Adipocyte (in vitro differentiated cells): Measurements from ENCODE around the gene LOXHD1.

ENCODE experiments used
- DNase-seq: peaks from one replicate; pipeline ENCODE4 v3.0.0-alpha.2; 2015; ENCODE audit warnings: low read depth
- H3K27me3 ChIP-seq: replicated peaks from 2 replicates; pipeline ENCODE4 v1.7.0; 2013; ENCODE audit warnings: mild to moderate bottlenecking, low read length, moderate library complexity; ENCODE audit not compliant: control insufficient read depth, insufficient read depth
- H3K36me3 ChIP-seq: 2 replicates; pipeline ENCODE4 v1.7.0; 2013; ENCODE audit warnings: low read length, mild to moderate bottlenecking, moderate library complexity; ENCODE audit not compliant: control insufficient read depth, insufficient read depth, severe bottlenecking
- H3K4me1 ChIP-seq: 2 replicates; pipeline ENCODE4 v1.7.0; 2013; ENCODE audit warnings: mild to moderate bottlenecking, low read length, moderate library complexity; ENCODE audit not compliant: control insufficient read depth, insufficient read depth
- H3K4me3 ChIP-seq: 2 replicates; pipeline ENCODE4 v1.7.0; 2013; ENCODE audit warnings: mild to moderate bottlenecking, low read length, moderate library complexity
- H3K9ac ChIP-seq: 2 replicates; pipeline ENCODE4 v1.7.0; 2013; ENCODE audit warnings: mild to moderate bottlenecking, low read length, moderate library complexity
- H3K9me3 ChIP-seq: 2 replicates; pipeline ENCODE4 v1.7.0; 2013; ENCODE audit warnings: mild to moderate bottlenecking, low read length, moderate library complexity; ENCODE audit not compliant: control insufficient read depth

The LOXHD1 gene

DNA sequence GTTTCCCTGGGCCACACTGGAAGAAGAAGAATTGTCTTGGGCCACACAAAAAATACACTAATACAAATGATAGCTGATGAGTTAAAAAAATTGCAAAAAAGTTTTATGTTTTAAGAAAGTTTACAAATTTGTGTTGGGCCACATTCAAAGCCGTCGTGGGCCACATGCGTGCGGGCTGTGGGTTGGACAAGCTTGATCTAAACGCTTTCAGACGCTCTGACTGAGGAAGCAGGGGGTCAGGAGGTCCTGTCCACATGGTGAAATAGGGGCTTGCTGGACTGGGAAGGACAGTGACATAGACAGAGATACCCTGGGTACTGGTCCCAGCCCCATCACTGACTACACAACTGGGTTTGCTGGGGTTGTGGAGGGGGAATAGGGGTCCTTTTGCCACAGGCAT lies 86.4 kb downstream of the LOXHD1 start:
- Histone ChIP-seq H3K9me3 (no peaks in the 10 kb centered on the region), H3K4me1 (no peaks in the 10 kb centered on the region), H3K4me3 (no peak overlapping the region), H3K27me3 (peaks cover 8% of the 10 kb centered on the region), H3K9ac (no peak overlapping the region), H3K36me3 (no peaks in the 10 kb centered on the region)
- no peak for DNase-seq

DNA sequence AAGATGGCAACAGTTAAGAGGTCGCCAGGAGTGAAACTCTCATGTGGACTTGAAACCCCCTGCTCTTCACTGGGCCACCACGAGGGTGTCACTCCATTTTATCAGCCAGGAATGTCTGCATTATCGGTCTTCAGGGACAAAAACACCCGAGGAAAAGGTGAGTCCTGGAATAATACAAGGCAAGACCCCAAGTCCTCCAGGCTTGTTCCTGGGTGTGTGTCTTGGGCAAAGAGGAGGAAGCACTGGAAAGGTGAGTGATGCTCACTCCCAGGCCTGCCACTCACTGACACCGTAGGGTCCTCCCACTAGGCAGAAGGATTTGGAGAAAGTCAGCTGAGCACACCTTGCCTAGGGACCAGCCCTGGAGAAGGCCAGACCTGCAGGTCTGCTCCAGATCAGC lies 86.9 kb downstream of the LOXHD1 start:
- no peak overlapping the region for H3K4me3 ChIP-seq
- peaks cover 8% of the 10 kb centered on the region for H3K27me3 ChIP-seq
- H3K9ac ChIP-seq = no peak overlapping the region
- H3K9me3 ChIP-seq = no peaks in the 10 kb centered on the region
- DNase-seq = no peak
- no peaks in the 10 kb centered on the region for H3K36me3 ChIP-seq
- H3K4me1 ChIP-seq = no peaks in the 10 kb centered on the region

GRCh38 chr18:46569211-46569610 lies 87.8 kb downstream of the LOXHD1 start:
- Histone ChIP-seq H3K36me3 (no peaks in the 10 kb centered on the region), H3K4me3 (no peak overlapping the region), H3K27me3 (peaks cover 8% of the 10 kb centered on the region), H3K4me1 (no peaks in the 10 kb centered on the region), H3K9me3 (no peaks in the 10 kb centered on the region), H3K9ac (no peak overlapping the region)
- no peak for DNase-seq

DNA sequence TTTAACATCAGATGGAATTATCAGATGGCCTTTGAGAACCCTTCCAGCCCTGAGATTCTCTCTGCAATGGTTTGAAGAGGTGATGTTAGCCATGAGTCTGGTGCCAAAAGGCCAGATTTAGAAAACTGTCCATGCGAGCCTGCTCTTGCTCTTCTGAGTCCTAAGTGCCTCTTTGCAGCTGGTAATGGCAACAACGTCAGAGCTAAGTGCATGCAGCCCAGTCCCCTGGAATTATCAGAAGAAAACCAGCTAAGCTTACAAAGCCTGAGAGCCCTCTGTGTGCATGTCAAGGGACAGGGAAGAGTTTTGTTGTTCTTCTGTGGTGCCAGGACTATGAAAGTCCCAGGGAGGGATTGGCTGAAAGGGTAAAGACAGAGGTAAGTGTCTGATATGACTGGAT lies 89.8 kb downstream of the LOXHD1 start:
- DNase-seq = no peak
- Histone ChIP-seq H3K36me3 (no peaks in the 10 kb centered on the region), H3K9ac (no peak overlapping the region), H3K4me1 (no peaks in the 10 kb centered on the region), H3K9me3 (no peaks in the 10 kb centered on the region), H3K27me3 (peaks cover 15% of the 10 kb centered on the region), H3K4me3 (no peak overlapping the region)

DNA sequence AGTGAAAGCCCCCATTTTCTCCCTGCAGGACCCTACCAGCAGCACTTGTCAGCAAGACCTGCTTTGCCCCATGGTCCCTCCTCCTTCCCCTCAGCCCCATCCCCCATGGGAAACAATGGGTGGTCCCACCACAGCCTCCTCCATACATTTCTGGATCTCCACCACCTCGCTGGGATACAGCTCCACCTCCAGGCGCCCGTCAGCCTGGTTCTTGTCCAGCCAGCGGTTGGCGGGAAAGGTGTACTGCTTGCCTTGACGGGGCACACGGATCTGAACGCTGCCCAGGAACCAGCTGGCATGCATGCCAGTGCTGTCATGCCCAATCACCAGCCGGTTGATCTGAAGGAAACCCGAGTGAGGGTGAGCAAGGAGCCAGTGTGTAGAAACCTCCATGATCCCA lies 90.9 kb downstream of the LOXHD1 start:
- H3K36me3 ChIP-seq = no peaks in the 10 kb centered on the region
- H3K27me3 ChIP-seq = peaks cover 18% of the 10 kb centered on the region
- no peak overlapping the region for H3K9ac ChIP-seq
- DNase-seq = no peak
- H3K9me3 ChIP-seq = no peaks in the 10 kb centered on the region
- no peak overlapping the region for H3K4me3 ChIP-seq
- H3K4me1 ChIP-seq = no peaks in the 10 kb centered on the region

DNA sequence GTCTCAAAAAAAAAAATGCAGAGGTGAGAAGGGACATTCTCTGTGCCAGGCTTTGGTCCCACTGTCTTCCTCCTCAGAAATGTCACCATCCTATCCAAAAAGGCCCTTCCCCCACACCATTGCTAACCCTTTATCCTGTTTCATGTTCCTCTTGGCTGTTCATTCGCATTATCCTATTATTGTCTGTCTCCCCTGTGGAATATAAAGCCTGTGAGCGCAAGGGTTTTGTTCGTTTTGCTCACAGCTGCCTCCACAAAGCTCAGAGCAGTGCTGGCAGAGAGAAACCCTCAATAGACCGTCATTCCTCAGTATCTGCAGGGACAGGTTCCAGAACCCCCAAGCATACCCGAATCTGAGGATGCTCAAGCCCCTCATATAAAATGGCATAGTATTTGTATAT lies 91.8 kb downstream of the LOXHD1 start:
- no peaks in the 10 kb centered on the region for H3K36me3 ChIP-seq
- no peak for DNase-seq
- H3K9ac ChIP-seq = no peak overlapping the region
- peaks cover 18% of the 10 kb centered on the region for H3K27me3 ChIP-seq
- no peaks in the 10 kb centered on the region for H3K9me3 ChIP-seq
- H3K4me1 ChIP-seq = no peaks in the 10 kb centered on the region
- no peak overlapping the region for H3K4me3 ChIP-seq

DNA sequence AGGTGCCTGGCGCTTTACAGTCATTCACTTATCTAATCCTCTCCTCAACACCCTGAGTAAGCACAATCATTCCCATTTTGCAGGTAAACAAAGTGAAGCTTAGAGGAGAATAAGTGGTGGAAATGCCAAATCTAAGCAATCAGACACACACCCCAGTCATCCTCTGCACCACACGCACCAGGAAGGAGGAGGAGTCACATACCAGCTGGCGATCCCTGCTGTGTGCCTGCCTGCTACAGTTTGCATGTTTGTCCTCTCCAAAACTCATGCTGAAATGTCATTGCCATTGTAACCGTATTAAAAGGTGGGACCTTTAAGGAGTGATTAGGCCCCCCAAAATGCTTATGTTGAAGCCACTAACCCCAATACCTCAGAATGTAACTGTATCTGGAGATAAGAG lies 93.7 kb downstream of the LOXHD1 start:
- Histone ChIP-seq H3K4me3 (no peak overlapping the region), H3K9ac (no peak overlapping the region), H3K4me1 (no peaks in the 10 kb centered on the region), H3K36me3 (no peaks in the 10 kb centered on the region), H3K27me3 (peaks cover 17% of the 10 kb centered on the region), H3K9me3 (no peaks in the 10 kb centered on the region)
- DNase-seq = no peak

DNA sequence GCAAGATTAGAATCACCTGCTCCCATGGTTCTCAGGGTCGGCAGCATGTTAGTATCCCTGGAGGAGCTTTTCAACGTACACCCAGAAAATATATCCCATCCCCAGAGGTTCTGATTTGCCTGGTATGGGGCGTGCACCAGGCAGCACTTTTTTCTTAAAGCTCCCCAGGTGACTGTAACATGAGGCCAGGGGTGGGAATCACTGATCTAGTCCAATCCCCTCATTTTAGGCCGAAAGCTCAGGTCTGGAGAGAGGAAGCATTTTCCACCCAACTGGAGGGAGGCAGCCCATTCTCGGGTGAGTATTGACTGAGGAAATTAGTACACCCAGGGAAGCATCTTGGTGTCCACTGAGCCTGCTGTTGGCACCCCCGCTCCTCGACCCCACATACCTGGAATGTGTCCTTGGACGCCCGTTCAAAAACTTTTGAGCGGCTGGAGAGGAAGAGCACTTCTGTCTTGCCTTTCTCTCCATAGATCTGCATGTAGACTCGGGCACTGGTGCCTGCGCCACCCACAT lies 94.3 kb downstream of the LOXHD1 start:
- Histone ChIP-seq H3K4me1 (no peaks in the 10 kb centered on the region), H3K4me3 (no peak overlapping the region), H3K36me3 (no peaks in the 10 kb centered on the region), H3K27me3 (peaks cover 14% of the 10 kb centered on the region), H3K9me3 (no peaks in the 10 kb centered on the region), H3K9ac (no peak overlapping the region)
- no peak for DNase-seq

DNA sequence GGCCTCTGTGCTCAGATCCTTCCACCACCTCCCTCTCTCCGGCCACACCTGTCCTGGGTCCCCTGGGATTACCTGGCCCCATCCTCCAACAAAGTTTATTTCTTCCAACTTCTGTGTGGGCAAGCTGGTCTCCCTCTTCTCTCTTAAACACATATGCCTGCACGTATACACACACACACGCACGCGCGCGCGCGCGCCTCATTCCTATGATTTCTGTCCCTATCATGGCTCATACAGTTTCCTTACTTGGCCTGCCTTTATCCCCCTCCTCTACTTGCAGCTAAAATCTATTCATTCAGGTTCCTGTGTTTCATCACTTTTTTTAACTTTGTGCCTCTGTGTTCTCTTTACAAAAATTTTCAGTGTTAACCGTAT lies 96.4 kb downstream of the LOXHD1 start:
- no peaks in the 10 kb centered on the region for H3K9me3 ChIP-seq
- H3K9ac ChIP-seq = no peak overlapping the region
- H3K4me3 ChIP-seq = no peak overlapping the region
- H3K4me1 ChIP-seq = no peaks in the 10 kb centered on the region
- H3K27me3 ChIP-seq = peaks cover 10% of the 10 kb centered on the region
- H3K36me3 ChIP-seq = no peaks in the 10 kb centered on the region
- DNase-seq = no peak

DNA sequence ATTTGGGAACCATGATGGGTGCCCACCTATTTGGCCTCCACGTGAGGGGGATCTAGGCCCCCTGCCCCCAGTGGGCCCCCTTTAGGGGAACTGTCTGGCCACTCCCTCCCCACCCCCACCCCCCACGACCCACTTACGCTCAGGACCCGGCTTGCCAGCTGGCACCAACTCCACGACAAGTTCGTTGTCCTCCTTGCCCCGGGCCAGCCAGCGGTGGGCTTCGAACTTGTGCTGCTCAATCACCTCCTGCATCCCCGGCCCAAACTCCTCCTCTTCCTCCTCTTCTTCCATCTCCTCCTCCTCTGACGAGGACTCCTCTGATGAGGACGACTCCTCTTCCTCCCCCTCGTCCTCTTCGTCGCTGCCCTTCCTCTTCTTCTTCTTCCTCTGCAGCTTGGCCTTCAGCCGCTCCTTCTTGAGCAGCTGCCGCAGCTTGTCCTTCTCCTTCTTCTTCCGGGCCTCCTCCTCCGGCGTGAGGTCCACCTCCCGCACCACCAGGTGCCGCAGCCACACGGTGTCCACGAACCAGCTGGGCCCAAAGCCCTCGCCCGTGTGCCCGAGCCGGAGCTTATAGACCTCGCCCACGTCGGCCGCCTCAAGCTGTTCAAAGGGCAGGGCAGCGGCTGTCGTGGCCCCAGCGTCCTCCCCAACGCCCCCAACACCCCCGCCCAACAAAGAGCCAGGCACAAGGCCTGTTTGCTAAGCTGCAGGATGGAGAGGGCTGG lies 96.9 kb downstream of the LOXHD1 start:
- Histone ChIP-seq H3K9me3 (no peaks in the 10 kb centered on the region), H3K9ac (no peak overlapping the region), H3K27me3 (peaks cover 10% of the 10 kb centered on the region), H3K36me3 (no peaks in the 10 kb centered on the region), H3K4me1 (no peaks in the 10 kb centered on the region), H3K4me3 (no peak overlapping the region)
- no peak for DNase-seq

- DNase-seq = no peak
- Histone ChIP-seq H3K9me3 (no peaks in the 10 kb centered on the region), H3K27me3 (peaks cover 10% of the 10 kb centered on the region), H3K9ac (no peak overlapping the region), H3K4me3 (no peak overlapping the region), H3K4me1 (no peaks in the 10 kb centered on the region), H3K36me3 (no peaks in the 10 kb centered on the region)
Measured at GRCh38 chr18:46559296-46559695, 97.7 kb downstream of the LOXHD1 start.
